ENCODE measurements around the gene TMEM50A.
"Not testable (repeated sequence)": the region's sequence is repeated elsewhere in the genome, so short reads cannot be mapped to it uniquely, and the experiment has no call there.

The TMEM50A gene

DNA sequence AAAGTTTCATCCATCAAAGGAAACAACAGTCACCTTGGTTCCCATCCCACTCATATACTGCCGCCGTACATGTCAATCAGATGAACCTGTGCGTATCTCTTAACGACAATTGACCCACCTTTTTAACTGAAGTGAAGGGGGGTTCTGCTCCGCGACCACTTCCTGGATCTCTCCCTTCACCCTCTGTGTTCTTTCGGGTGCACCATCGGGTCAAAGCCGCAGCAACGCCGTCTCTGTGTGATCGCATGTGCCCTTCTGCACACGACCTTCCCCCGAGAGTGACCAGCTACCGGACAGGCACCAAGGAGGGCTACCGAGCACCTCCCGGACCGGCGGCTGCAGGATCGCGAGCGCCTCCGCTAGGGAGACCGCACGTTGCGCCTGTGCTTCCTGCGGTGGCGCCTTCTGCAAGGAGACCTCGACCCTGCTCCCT lies 1.2 kb upstream of the TMEM50A start:
- not testable (repeated sequence) for DNase-seq (ENCODE audit: low spot score)

DNA sequence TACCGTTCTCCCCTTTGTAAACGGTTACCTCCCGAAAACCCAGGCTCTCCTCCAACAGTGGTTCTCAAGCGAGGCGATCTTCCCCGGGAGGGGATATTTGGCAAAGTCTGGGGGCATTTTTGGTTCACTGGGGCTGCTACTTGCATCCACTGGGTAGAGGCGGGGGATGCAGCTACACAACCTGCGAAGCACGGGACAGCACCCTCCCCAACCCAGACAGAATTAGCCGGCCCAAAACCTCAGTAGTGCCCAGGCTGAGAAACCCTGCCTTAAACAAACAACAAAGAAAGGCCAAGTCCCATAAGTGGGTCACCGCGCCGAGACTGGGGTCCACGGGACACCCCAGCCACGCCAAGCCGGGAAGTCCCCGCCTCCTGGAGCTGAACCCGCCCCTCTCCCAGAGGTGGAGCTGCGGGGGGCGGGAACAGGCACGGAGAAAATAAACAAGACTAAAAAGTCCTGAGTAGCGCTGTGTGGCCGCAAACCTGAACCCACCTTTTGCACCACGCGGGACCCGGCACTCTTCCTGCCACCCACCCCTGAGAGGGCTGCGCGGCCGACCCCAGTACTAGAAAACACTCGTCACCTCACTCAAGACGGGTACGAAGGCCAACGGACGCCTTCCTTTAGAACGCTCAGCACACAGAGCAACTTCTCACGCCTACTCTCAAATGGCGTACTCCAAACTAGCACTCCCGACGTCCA lies 499 bp upstream of the TMEM50A start:
- DNase-seq (ENCODE audit: low spot score): not testable (repeated sequence)

DNA sequence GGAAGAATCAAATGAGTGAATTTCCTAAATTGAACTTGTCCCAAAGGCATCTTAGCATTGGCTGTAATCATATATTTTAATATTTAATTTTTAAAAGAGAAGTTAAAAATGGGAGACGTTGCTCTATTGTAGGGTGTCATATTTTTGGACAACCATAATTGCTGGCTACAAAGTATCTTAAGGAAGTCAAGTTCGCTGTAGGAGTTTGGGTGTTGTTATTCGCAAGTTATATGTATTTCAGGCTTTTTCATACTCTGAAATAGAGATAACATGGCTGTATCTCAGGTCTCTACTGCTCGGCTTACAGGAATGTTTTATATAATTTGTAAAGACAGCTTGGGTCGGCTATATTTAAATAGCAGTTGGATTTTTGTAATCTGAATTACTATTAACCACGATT lies 852 bp downstream of the TMEM50A start:
- no peak for DNase-seq (ENCODE audit: low spot score)

DNA sequence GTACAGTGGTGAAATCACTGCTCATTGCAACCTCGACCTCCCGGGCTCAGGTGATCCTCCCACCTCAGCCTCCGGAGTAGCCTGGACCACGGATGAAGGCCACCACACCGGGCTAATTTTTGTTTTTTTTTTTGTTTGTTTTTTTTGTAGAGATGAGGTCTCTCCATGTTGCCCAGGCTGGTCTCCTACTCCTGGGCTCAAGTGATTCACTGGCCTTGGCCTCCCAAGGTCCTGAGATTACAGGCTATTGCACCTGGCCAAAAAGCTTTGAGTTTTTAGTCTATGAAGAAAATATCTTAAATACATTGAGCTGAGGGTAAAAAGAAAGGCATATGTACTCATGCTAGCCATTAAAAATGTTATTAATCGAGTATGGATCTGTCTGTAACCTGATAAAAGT lies 3.6 kb downstream of the TMEM50A start:
- DNase-seq (ENCODE audit: low spot score): no peak

GRCh38 chr1:25342846-25343245 lies 4.7 kb downstream of the TMEM50A start:
- DNase-seq (ENCODE audit: low spot score): no peak

GRCh38 chr1:25343872-25344271 lies 5.7 kb downstream of the TMEM50A start:
- peak; percentile 29 for DNase-seq (ENCODE audit: low spot score)

- DNase-seq (ENCODE audit: low spot score): no peak
Observed at GRCh38 chr1:25347556-25347955, 9.4 kb downstream of the TMEM50A start.

DNA sequence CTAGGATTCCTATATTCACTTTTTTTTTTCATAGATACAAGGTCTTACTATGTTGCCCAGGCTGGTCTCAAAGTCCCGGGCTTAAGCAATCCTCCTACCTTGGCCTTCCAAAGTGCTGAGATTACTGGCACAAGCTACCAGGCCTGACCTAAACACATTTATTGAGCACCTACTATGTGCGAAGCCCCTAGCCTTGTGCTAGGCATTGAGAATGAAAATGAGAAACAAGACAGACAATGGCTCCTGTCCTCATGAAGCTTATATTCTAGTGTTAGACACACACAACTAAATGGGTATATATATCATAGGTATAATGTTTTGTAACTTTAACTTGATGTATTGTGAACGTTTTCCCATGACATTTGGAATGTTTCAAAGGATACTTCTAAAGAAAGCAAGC lies 11.5 kb downstream of the TMEM50A start:
- no peak for DNase-seq (ENCODE audit: low spot score)

DNA sequence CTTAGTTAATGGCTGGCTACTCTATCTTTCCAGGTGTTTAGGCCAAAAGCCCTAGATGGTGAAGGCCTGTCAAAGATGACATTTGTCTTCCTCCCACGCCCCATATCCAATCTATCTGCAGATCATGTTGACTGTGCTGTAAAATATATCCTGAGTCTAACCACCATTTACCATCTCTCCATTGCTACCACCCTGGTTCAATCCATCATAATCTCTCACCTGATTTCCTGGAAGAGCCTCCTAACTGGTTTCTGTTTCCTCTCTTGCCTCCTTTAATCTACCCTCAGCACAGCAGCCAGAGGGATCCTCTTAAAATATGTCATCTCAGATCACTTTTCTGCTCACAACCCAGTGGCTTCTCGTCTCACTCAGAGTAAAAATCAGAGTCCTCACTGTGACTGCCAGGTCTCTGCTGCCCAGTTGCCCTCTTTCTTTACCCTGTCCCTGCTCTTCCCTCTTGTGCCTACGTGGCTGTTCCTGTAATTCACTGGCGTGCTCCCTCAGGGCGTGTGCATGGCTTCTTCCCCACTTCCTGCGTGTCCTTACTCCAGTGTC lies 17.8 kb downstream of the TMEM50A start:
- no peak for DNase-seq (ENCODE audit: low spot score)

DNA sequence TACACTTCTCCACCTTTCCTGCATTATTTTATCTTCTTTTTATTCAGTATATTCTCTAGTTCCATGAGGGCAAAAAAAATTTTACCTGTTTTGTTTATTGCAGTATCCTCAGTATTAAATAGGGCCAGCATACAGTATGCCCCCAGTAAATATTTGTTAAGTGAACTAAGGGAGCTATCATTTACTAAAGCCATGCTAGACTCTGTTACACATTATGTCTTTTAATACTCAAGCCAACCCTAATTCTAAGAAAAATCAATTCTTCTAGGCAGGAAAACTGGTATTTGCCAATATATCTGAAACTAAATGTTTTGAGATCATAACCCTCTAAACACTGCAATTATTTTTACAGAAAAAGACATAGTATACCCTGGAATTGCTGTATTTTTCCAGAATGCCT lies 18.3 kb downstream of the TMEM50A start:
- DNase-seq (ENCODE audit: low spot score): no peak

DNA sequence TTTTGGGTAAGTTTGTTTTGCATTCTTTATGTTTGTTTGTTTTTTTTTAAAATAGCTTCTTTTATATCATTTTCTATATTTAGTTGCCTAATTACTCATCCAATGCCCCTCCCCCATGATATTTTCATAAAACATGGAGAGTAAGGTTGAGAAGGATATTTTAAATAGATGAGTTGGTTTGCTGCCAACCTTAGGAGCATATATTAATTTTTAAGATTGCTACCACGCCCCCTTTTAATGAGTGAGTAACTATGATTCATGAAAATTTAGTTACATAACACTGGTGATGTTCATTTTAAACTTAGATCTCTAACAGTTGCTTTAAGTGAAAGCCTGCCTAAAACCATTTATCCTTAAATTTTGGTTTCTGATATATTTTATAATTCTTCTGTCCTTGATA lies 18.7 kb downstream of the TMEM50A start:
- DNase-seq (ENCODE audit: low spot score): peak; percentile 24

DNA sequence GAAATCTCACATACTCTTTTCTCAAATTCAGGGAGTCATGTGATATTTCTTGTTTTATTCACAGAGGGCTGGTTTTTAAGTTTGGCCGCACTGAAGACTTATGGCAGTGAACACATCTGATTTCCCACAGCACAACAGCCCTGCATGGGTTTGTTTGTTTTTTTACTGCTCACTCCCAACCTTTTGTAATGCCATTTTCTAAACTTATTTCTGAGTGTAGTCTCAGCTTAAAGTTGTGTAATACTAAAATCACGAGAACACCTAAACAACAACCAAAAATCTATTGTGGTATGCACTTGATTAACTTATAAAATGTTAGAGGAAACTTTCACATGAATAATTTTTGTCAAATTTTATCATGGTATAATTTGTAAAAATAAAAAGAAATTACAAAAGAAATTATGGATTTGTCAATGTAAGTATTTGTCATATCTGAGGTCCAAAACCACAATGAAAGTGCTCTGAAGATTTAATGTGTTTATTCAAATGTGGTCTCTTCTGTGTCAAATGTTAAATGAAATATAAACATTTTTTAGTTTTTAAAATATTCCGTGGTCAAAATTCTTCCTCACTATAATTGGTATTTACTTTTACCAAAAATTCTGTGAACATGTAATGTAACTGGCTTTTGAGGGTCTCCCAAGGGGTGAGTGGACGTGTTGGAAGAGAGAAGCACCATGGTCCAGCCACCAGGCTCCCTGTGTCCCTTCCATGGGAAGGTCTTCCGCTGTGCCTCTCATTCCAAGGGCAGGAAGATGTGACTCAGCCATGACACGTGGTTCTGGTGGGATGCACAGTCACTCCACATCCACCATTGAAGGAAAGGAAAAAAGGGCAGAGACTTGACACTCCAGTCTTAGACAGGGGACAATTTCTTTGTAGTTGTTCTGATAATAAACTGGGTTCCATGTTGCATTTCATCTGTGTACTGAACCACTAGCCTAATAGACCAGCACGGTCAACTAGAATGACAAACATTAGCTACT lies 22.8 kb downstream of the TMEM50A start:
- DNase-seq (ENCODE audit: low spot score): peak; percentile 51

GRCh38 chr1:25361901-25362300 lies 23.8 kb downstream of the TMEM50A start:
- DNase-seq (ENCODE audit: low spot score): peak; percentile 10

DNA sequence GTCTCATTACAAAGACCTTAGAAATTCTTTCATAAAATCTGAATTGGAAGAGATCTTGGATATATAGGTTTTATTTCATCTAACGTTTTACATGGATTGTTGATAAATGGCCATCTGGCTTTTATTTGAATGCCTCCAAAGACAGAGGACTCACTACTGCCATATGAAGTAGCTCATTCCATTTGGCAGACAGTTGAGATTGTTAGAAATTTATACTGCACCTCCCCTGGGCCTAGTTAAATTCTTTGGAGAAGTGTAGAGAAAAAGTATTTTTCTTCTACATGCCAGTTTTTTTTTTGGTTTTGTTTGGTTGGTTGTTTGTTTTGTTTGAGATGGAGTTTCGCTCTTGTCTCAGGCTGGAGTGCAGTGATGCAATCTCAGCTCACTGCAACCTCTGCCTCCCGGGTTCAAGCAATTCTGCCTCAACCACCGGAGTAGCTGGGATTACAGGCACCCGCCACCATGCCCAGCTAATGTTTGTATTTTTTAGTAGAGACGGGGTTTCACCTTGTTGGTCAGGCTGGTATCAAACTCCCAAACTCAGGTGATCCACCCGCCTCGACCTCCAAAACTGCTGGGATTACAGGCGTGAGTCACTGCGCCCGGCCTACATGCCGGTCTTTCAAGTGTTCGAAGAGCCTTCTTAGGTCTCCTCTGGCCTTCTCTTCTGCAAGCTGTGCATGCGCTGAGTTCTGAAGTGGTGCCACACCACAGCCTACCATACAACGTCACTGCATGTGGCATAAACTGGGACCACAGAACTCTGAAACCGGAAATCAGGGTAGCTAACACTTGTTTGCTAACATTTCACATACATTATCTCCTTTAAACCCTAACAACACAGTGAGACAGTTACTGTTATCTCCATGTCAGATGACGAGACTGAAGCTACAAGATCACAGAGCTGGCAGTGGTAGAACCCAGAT lies 24.8 kb downstream of the TMEM50A start:
- not testable (repeated sequence) for DNase-seq (ENCODE audit: low spot score)

GRCh38 chr1:25369241-25369640 lies 31.1 kb downstream of the TMEM50A start:
- DNase-seq (ENCODE audit: low spot score): no peak

- not testable (repeated sequence) for DNase-seq (ENCODE audit: low spot score)
Observed at GRCh38 chr1:25369691-25370271, 31.6 kb downstream of the TMEM50A start.

DNA sequence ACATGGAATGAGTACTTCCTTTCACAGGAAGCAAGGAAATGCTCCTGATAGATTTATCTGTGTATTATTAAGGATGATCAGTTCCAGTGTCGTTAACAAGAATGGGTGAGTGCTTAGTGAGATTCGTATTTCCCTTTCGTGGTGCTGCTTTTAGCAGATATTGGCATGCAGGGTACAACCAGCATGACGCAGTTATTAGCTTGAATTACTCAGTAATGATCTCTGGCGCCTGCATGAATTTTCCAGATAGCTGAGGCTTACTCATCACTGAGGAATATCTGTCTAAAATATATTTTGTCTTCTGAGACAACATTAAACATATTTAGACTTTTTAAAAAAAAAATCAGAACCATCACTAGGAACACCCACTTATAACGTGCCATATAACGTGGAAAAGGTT lies 33.6 kb downstream of the TMEM50A start:
- peak; percentile 65 for DNase-seq (ENCODE audit: low spot score)

DNA sequence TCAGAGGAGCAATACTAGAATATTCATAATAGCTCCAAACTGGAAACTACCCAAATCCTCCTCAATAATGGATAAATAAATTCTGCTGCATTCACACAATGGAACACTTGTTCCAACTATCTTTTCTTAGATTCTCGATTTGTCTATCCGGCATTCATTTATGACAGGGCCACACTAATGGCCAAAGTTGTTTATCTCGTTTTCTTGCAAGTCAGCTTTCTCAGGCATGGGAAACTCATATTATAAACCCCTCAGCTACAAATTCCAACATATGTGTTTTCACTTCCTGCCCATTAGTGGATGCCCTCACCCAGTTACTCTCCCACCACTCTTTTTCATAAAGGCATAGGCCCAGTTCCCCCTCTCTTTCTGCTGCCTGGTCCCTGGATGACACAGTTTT lies 40.2 kb downstream of the TMEM50A start:
- not testable (repeated sequence) for DNase-seq (ENCODE audit: low spot score)

DNA sequence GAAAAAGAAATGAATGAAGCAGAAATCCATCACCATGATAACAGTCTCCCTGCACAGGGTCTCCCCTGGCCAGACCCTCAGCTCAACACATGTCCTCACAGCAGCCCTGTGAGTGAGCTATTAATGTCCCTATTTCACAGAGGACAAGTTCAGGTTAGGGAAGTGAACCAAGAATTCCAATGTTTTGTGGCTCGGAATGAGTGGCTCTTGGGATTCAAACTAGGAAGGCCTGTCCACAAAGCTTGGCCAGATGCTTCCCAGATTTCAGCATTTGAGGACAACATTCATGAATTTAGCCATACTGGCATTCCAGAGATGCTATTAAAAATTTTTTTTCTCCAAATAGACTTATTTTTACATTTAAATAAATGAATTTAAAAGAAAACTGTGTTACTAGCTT lies 44.4 kb downstream of the TMEM50A start:
- DNase-seq (ENCODE audit: low spot score): not testable (repeated sequence)

- DNase-seq (ENCODE audit: low spot score): peak; percentile 62
Observed at GRCh38 chr1:25383090-25383489, 45.0 kb downstream of the TMEM50A start.

GRCh38 chr1:25383875-25384274 lies 45.7 kb downstream of the TMEM50A start:
- DNase-seq (ENCODE audit: low spot score): not testable (repeated sequence)

Data from AG20443 (cell line).